Neural progenitor cell (in vitro differentiated cells): ENCODE measurements around the gene ZNF667. TPM values are rescaled to one million over a fixed set of nuclear protein-coding genes. Genes with fewer than 3 reads are reported as not detected.
A peak's percentile ranks its signal among the peaks of the same experiment; 100 is the strongest.

Experiments used
- DNase-seq: peaks from one replicate; pipeline ENCODE4 v3.0.0-alpha.2; 2016; ENCODE audit warnings: low spot score
- H2AFZ ChIP-seq: fragments of 200-600 bp; sonication (generic); replicated peaks from 2 replicates; pipeline ENCODE4 v1.6.1; 2016; ENCODE audit warnings: antibody characterized with exemption
- H3F3A ChIP-seq: fragments of 200-600 bp; sonication (generic); 2 replicates; pipeline ENCODE4 v1.6.1; 2016; ENCODE audit warnings: antibody characterized with exemption, low read depth
- H3K27ac ChIP-seq: fragments of 200-600 bp; sonication (generic); 2 replicates; pipeline ENCODE4 v1.5.1; 2016; ENCODE audit warnings: mild to moderate bottlenecking
- H3K27me3 ChIP-seq: fragments of 200-600 bp; sonication (generic); 2 replicates; pipeline ENCODE4 v1.6.1; 2016; ENCODE audit warnings: mild to moderate bottlenecking, moderate library complexity
- H3K36me3 ChIP-seq: fragments of 200-600 bp; sonication (generic); 2 replicates; pipeline ENCODE4 v1.5.1; 2016
- H3K4me1 ChIP-seq: fragments of 200-600 bp; sonication (generic); 2 replicates; pipeline ENCODE4 v1.6.1; 2016; ENCODE audit warnings: mixed run types
- H3K4me2 ChIP-seq: fragments of 200-600 bp; sonication (generic); 2 replicates; pipeline ENCODE4 v1.6.1; 2016
- H3K4me3 ChIP-seq: fragments of 200-600 bp; sonication (generic); 2 replicates; pipeline ENCODE4 v1.5.1; 2016
- H3K79me2 ChIP-seq: fragments of 200-600 bp; sonication (generic); 2 replicates; pipeline ENCODE4 v1.6.1; 2016; ENCODE audit warnings: low read depth
- H3K9ac ChIP-seq: fragments of 200-600 bp; sonication (generic); 2 replicates; pipeline ENCODE4 v1.6.1; 2016
- H3K9me3 ChIP-seq: fragments of 200-600 bp; sonication (generic); 2 replicates; pipeline ENCODE4 v1.5.1; 2016; ENCODE audit warnings: low read depth
- H4K20me1 ChIP-seq: fragments of 200-600 bp; sonication (generic); 2 replicates; pipeline ENCODE4 v1.6.1; 2016; ENCODE audit warnings: low read depth
- H3K27ac Mint-ChIP-seq: 3 replicates; pipeline ENCODE4 v1.8.0; 2021; ENCODE audit warnings: mixed read lengths
- H3K27me3 Mint-ChIP-seq: 2 replicates; pipeline ENCODE4 v1.8.0; 2022; ENCODE audit warnings: low read depth, mild to moderate bottlenecking, inconsistent platforms, moderate library complexity, mixed read lengths; ENCODE audit not compliant: insufficient read depth
- H3K36me3 Mint-ChIP-seq: 3 replicates; pipeline ENCODE4 v1.8.0; 2021; ENCODE audit warnings: mixed read lengths
- H3K4me1 Mint-ChIP-seq: 3 replicates; pipeline ENCODE4 v1.8.0; 2021; ENCODE audit warnings: mixed read lengths
- H3K4me3 Mint-ChIP-seq: 3 replicates; pipeline ENCODE4 v1.8.0; 2021; ENCODE audit warnings: mild to moderate bottlenecking, moderate library complexity, mixed read lengths
- H3K9me3 Mint-ChIP-seq: 3 replicates; pipeline ENCODE4 v1.8.0; 2020; ENCODE audit warnings: mixed read lengths
- EZH2 ChIP-seq: fragments of 200-600 bp; sonication (generic); IDR thresholded peaks from 2 replicates; pipeline ENCODE4 v1.6.1; 2017; ENCODE audit warnings: antibody characterized with exemption, mild to moderate bottlenecking, moderate library complexity
- EZH2phosphoT487 ChIP-seq: fragments of 200-600 bp; sonication (generic); IDR thresholded peaks from 2 replicates; pipeline ENCODE4 v1.6.1; 2017; ENCODE audit warnings: antibody characterized with exemption
- total RNA-seq: library from RNA; depleted of rRNA; stranded (reverse); fragments of >200 nt; gene quantifications from 2 replicates; pipeline ENCODE4 v1.2.3, GENCODE V29; 2015; ENCODE audit warnings: low replicate concordance
- TF ChIP-seq, protein P1 (sequence below): fragments of 200-600 bp; sonication (generic); IDR thresholded peaks from 2 replicates; pipeline ENCODE4 v1.5.1; 2017; ENCODE audit warnings: antibody characterized with exemption, mild to moderate bottlenecking

Gene ZNF667
- total RNA-seq: 8.0 and 8.6 TPM in 2 replicates

- Histone ChIP-seq H4K20me1 (no peaks in the 10 kb centered on the region), H3K4me2 (peak within 1 kb of the TSS; percentile 78), H3K36me3 (no peaks in the 10 kb centered on the region), H2AFZ (peak within 1 kb of the TSS; percentile 90), H3K27ac (peak within 1 kb of the TSS; percentile 55), H3K9me3 (no peaks in the 10 kb centered on the region), H3K4me1 (no peaks in the 10 kb centered on the region), H3F3A (no peaks in the 10 kb centered on the region), H3K4me3 (peak within 1 kb of the TSS; percentile 60), H3K9ac (no peak within 1 kb of the TSS), H3K79me2 (peaks cover 42% of the 10 kb centered on the region), H3K27me3 (no peaks in the 10 kb centered on the region)
- Mint-ChIP-seq H3K27me3 (peaks cover 8% of the 10 kb centered on the region), H3K9me3 (peaks cover 51% of the 10 kb centered on the region), H3K4me1 (no peaks in the 10 kb centered on the region), H3K36me3 (peaks cover 3% of the 10 kb centered on the region), H3K4me3 (no peak within 1 kb of the TSS), H3K27ac (no peak within 1 kb of the TSS)
- DNase-seq: peak; percentile 7
- no peak for TF ChIP-seq EZH2
- TF ChIP-seq, protein P1, sequence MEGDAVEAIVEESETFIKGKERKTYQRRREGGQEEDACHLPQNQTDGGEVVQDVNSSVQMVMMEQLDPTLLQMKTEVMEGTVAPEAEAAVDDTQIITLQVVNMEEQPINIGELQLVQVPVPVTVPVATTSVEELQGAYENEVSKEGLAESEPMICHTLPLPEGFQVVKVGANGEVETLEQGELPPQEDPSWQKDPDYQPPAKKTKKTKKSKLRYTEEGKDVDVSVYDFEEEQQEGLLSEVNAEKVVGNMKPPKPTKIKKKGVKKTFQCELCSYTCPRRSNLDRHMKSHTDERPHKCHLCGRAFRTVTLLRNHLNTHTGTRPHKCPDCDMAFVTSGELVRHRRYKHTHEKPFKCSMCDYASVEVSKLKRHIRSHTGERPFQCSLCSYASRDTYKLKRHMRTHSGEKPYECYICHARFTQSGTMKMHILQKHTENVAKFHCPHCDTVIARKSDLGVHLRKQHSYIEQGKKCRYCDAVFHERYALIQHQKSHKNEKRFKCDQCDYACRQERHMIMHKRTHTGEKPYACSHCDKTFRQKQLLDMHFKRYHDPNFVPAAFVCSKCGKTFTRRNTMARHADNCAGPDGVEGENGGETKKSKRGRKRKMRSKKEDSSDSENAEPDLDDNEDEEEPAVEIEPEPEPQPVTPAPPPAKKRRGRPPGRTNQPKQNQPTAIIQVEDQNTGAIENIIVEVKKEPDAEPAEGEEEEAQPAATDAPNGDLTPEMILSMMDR: no peak
- TF ChIP-seq EZH2phosphoT487: no peak
These were observed at the start of gene ZNF667 for GRCh38 chr19:56476651-56477428. Gene ZNF667, minus strand, starts transcription at chr19:56477345. Its CDS starts 14,975 bp downstream, at chr19:56462370.

DNA sequence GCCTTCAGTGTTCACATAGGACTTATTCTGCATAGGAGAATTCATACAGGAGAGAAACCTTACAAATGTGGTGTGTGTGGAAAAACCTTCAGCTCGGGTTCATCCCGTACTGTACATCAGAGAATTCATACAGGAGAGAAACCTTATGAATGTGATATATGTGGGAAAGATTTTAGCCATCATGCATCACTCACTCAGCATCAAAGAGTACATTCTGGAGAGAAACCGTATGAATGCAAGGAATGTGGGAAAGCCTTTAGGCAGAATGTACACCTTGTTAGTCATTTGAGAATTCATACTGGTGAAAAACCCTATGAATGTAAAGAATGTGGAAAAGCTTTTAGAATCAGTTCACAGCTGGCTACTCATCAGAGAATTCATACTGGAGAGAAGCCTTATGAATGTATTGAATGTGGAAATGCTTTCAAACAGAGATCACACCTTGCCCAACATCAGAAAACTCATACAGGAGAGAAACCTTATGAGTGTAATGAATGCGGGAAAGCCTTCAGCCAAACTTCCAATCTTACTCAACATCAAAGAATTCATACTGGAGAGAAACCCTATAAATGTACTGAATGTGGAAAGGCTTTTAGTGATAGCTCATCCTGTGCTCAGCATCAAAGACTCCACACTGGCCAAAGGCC lies 48.2 kb upstream of the ZNF667 start:
- peaks cover 3% of the 10 kb centered on the region for H3K36me3 Mint-ChIP-seq
- no peak overlapping the region for H3K4me3 Mint-ChIP-seq
- TF ChIP-seq EZH2phosphoT487 (no peak), EZH2 (no peak)
- TF ChIP-seq, protein P1: no peak
- H3K4me1 ChIP-seq: no peaks in the 10 kb centered on the region
- no peak overlapping the region for H3K9ac ChIP-seq
- peaks cover 63% of the 10 kb centered on the region for H3K9me3 Mint-ChIP-seq
- H4K20me1 ChIP-seq: no peaks in the 10 kb centered on the region
- H3K4me2 ChIP-seq: no peak overlapping the region
- H3K27me3 ChIP-seq: no peaks in the 10 kb centered on the region
- H3K27ac ChIP-seq: no peak overlapping the region
- DNase-seq: no peak
- peaks cover 7% of the 10 kb centered on the region for H3K27me3 Mint-ChIP-seq
- H3K9me3 ChIP-seq: peaks cover 54% of the 10 kb centered on the region
- no peaks in the 10 kb centered on the region for H3K79me2 ChIP-seq
- no peaks in the 10 kb centered on the region for H3K36me3 ChIP-seq
- no peak overlapping the region for H2AFZ ChIP-seq
- H3K4me3 ChIP-seq: no peak overlapping the region
- no peaks in the 10 kb centered on the region for H3K4me1 Mint-ChIP-seq
- H3F3A ChIP-seq: no peaks in the 10 kb centered on the region
- H3K27ac Mint-ChIP-seq: no peak overlapping the region

- Histone ChIP-seq H3K9me3 (peaks cover 8% of the 10 kb centered on the region), H2AFZ (peak overlapping the region; percentile 92), H4K20me1 (no peaks in the 10 kb centered on the region), H3K27ac (no peak overlapping the region), H3K9ac (peak overlapping the region; percentile 62), H3K27me3 (no peaks in the 10 kb centered on the region), H3K4me1 (no peaks in the 10 kb centered on the region), H3K4me2 (peak overlapping the region; percentile 75), H3F3A (no peaks in the 10 kb centered on the region), H3K4me3 (peak overlapping the region; percentile 85), H3K36me3 (peaks cover 5% of the 10 kb centered on the region), H3K79me2 (no peaks in the 10 kb centered on the region)
- H3K27ac Mint-ChIP-seq: no peak overlapping the region
- H3K36me3 Mint-ChIP-seq: no peaks in the 10 kb centered on the region
- H3K9me3 Mint-ChIP-seq: peaks cover 16% of the 10 kb centered on the region
- H3K4me1 Mint-ChIP-seq: no peaks in the 10 kb centered on the region
- DNase-seq: no peak
- H3K4me3 Mint-ChIP-seq: no peak overlapping the region
- TF ChIP-seq EZH2phosphoT487: no peak
- no peaks in the 10 kb centered on the region for H3K27me3 Mint-ChIP-seq
These were observed 31.2 kb upstream of the ZNF667 start for GRCh38 chr19:56508290-56508778.
